Measurements from ENCODE around the gene ADRB2. TPM values are rescaled to one million over a fixed set of nuclear protein-coding genes. Genes with fewer than 3 reads are reported as not detected.

The ADRB2 gene
- total RNA-seq: 10 to 100 TPM in 1 of 4 donors, 1 to 10 TPM in 3; 2.8 to 11.8 (median 4.5) TPM

DNA sequence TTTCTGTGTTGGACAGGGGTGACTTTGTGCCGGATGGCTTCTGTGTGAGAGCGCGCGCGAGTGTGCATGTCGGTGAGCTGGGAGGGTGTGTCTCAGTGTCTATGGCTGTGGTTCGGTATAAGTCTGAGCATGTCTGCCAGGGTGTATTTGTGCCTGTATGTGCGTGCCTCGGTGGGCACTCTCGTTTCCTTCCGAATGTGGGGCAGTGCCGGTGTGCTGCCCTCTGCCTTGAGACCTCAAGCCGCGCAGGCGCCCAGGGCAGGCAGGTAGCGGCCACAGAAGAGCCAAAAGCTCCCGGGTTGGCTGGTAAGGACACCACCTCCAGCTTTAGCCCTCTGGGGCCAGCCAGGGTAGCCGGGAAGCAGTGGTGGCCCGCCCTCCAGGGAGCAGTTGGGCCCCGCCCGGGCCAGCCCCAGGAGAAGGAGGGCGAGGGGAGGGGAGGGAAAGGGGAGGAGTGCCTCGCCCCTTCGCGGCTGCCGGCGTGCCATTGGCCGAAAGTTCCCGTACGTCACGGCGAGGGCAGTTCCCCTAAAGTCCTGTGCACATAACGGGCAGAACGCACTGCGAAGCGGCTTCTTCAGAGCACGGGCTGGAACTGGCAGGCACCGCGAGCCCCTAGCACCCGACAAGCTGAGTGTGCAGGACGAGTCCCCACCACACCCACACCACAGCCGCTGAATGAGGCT lies at the start of gene ADRB2:
Gene ADRB2 (plus strand): TSS at position 559 of the 686 bp plus-strand sequence. CDS start 221 bp downstream, outside the sequence.
- peaks cover 0 to 46% (median 10%) of the 10 kb centered on the region in 3 donors for H3K4me1 ChIP-seq
- H3K4me3 ChIP-seq: peak within 1 kb of the TSS; percentile 50 to 60
- H3K27ac ChIP-seq: peak within 1 kb of the TSS; percentile 69 to 88 (median 84)
- WGBS, 2 donors (ENCODE audit: low coverage in 1 of 2): 0% methylated on average over 4 of the region's 42 CpGs; no CpG with 5 or more reads in 1 of the 2 donors
- ATAC-seq: peak; percentile 97
- H3K9me3 ChIP-seq: no peaks in the 10 kb centered on the region
- TF ChIP-seq POLR2A (IDR thresholded peaks at IDR 0.05): peak; percentile 96 to 97
- no peak for TF ChIP-seq EP300 (IDR thresholded peaks at IDR 0.05)
- TF ChIP-seq POLR2AphosphoS5 (IDR thresholded peaks at IDR 0.05): peak; percentile 98
- TF ChIP-seq, protein P1, sequence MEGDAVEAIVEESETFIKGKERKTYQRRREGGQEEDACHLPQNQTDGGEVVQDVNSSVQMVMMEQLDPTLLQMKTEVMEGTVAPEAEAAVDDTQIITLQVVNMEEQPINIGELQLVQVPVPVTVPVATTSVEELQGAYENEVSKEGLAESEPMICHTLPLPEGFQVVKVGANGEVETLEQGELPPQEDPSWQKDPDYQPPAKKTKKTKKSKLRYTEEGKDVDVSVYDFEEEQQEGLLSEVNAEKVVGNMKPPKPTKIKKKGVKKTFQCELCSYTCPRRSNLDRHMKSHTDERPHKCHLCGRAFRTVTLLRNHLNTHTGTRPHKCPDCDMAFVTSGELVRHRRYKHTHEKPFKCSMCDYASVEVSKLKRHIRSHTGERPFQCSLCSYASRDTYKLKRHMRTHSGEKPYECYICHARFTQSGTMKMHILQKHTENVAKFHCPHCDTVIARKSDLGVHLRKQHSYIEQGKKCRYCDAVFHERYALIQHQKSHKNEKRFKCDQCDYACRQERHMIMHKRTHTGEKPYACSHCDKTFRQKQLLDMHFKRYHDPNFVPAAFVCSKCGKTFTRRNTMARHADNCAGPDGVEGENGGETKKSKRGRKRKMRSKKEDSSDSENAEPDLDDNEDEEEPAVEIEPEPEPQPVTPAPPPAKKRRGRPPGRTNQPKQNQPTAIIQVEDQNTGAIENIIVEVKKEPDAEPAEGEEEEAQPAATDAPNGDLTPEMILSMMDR (IDR thresholded peaks at IDR 0.05): peak in 1 of 4 experiments; percentile 16
- no peaks in the 10 kb centered on the region for H3K36me3 ChIP-seq
- H3K27me3 ChIP-seq: no peaks in the 10 kb centered on the region

DNA sequence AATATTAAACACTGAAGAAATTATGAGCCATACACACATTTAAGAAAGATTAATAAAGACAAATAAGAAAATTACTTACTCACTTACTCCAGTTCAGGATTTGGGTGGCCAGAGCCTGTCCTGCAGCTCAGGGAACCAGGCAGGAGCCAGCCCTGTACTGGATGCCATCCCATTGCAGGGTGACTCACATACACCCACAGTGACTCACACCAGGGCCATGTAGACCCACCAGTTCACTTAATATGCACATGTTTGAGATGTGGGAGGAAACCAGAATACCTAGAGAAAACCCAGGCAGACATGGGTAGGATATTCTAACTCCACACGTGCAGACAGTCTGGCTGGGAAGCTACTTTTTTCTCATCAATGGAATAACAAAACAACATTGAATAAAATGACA lies 49.6 kb upstream of the ADRB2 start:
- H3K36me3 ChIP-seq: no peaks in the 10 kb centered on the region
- H3K4me1 ChIP-seq: peaks cover 0 to 6% (median 0%) of the 10 kb centered on the region in 3 donors
- no peak overlapping the region for H3K27ac ChIP-seq
- WGBS, 2 donors (ENCODE audit: low coverage in 1 of 2): 67% methylated on average over 1 of the region's 1 CpG; no CpG with 5 or more reads in 1 of the 2 donors
- TF ChIP-seq, protein P1 (IDR thresholded peaks at IDR 0.05): no peak
- TF ChIP-seq POLR2A (IDR thresholded peaks at IDR 0.05) (no peak), POLR2AphosphoS5 (IDR thresholded peaks at IDR 0.05) (no peak), EP300 (IDR thresholded peaks at IDR 0.05) (no peak)
- H3K27me3 ChIP-seq: no peaks in the 10 kb centered on the region
- H3K4me3 ChIP-seq: no peak overlapping the region
- ATAC-seq: no peak
- no peaks in the 10 kb centered on the region for H3K9me3 ChIP-seq

DNA sequence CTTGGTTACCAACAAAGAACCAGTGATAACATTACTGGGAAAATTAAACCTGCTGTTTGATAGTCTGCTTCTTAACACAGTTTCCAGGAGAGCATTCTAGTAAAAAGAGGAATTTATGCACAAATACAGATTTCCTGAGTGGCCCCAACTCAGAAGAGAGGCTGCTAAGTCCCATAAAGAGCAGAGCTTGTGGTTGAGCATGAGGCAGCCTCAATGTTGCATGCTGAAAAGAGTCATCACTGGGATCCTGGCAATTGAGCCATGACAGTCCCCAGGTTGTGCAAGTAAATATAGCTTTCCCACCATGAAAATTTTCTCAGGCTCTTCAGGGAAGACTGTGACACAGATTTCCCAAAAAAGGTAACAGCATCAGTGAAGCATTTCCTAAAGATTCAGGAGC lies 47.5 kb upstream of the ADRB2 start:
- ATAC-seq: no peak
- H3K9me3 ChIP-seq: no peaks in the 10 kb centered on the region
- no peak overlapping the region for H3K4me3 ChIP-seq
- no peak overlapping the region for H3K27ac ChIP-seq
- TF ChIP-seq POLR2A (IDR thresholded peaks at IDR 0.05) (no peak), POLR2AphosphoS5 (IDR thresholded peaks at IDR 0.05) (no peak), EP300 (IDR thresholded peaks at IDR 0.05) (no peak)
- TF ChIP-seq, protein P1 (IDR thresholded peaks at IDR 0.05): no peak
- no peaks in the 10 kb centered on the region for H3K27me3 ChIP-seq
- no peaks in the 10 kb centered on the region for H3K36me3 ChIP-seq
- peaks cover 0 to 6% (median 0%) of the 10 kb centered on the region in 3 donors for H3K4me1 ChIP-seq

DNA sequence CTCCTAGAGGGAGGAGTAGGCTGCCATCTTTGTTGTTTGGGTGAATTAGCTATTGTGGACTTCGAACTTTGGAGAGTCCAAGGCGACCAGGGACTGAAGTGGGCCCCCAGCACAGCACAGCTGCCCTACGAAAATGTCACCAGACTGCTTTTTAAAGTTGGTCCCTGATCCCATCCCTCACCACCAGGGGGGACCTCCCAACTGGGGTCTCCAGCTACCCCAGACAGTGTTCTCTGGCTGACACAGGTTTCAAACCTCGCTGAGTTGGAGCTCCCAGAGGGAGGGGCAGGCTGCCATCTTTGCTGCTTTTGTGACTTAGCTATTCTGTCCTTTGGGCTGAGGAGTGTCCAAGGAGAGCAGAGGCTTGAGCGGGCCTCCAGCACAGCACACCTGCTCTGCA lies 45.7 kb upstream of the ADRB2 start:
- 80% methylated on average over 1 of the region's 5 CpGs; no CpG with 5 or more reads in 1 of the 2 donors for WGBS, 2 donors (ENCODE audit: low coverage in 1 of 2)
- Histone ChIP-seq H3K4me1 (peaks cover 0 to 5% (median 0%) of the 10 kb centered on the region in 3 donors), H3K4me3 (no peak overlapping the region), H3K27ac (no peak overlapping the region), H3K9me3 (no peaks in the 10 kb centered on the region), H3K27me3 (no peaks in the 10 kb centered on the region), H3K36me3 (no peaks in the 10 kb centered on the region)
- ATAC-seq: no peak
- TF ChIP-seq POLR2A (IDR thresholded peaks at IDR 0.05) (no peak), EP300 (IDR thresholded peaks at IDR 0.05) (no peak), POLR2AphosphoS5 (IDR thresholded peaks at IDR 0.05) (no peak)
- TF ChIP-seq, protein P1 (IDR thresholded peaks at IDR 0.05): no peak

DNA sequence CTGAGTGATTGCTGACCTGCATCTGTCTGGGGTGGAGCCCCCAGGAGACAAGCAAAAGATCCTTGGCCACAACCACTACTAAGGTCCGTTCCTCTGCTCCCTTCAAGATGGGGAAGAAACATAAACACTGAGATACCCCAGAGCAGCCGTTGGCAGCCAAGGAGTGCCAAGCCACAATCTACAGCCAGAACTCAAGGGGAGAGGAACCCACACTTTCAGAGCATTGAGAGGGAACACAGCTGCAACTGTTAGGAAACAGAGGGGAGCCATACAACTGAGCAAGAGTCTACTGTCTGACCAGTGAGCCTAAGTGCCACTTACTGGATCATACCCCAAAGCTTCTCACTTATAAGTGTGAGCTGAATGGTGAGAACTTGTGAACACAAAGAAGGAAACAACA lies 44.6 kb upstream of the ADRB2 start:
- TF ChIP-seq, protein P1 (IDR thresholded peaks at IDR 0.05): no peak
- no peak for TF ChIP-seq POLR2AphosphoS5 (IDR thresholded peaks at IDR 0.05)
- Histone ChIP-seq H3K9me3 (no peaks in the 10 kb centered on the region), H3K4me1 (no peaks in the 10 kb centered on the region), H3K27me3 (no peaks in the 10 kb centered on the region), H3K36me3 (no peaks in the 10 kb centered on the region), H3K4me3 (no peak overlapping the region), H3K27ac (no peak overlapping the region)
- ATAC-seq: no peak
- no CpG with 5 or more reads among the region's 2 CpGs for WGBS, 2 donors (ENCODE audit: low coverage in 1 of 2)

All from gastroesophageal sphincter (tissue), 4 donors.